Endothelial cell of umbilical vein (primary cell): ENCODE results near the gene PTGER4. TPM values are rescaled to one million over a fixed set of nuclear protein-coding genes. Genes with fewer than 3 reads are reported as not detected.

ENCODE experiments used
- BruUV-seq: library from RNA; stranded (reverse); fragments of 400-500 nt; replicated peaks from 2 replicates; lab custom pipeline; 2021; lab: Mats Ljungman, UMichigan
- CTCF ChIA-PET: fragments of 300-600, 350-600 bp; sonication (Branson Sonifier 250); formaldehyde crosslinking; loops from one replicate; lab custom pipeline; 2021; ENCODE audit warnings: antibody characterized with exemption, inconsistent platforms; lab: Charles Lee
- POLR2A ChIA-PET: fragments of 300-600, 350-600 bp; sonication (Branson Sonifier 250); formaldehyde crosslinking; loops from one replicate; lab custom pipeline; 2021; ENCODE audit warnings: antibody characterized with exemption, inconsistent platforms; lab: Charles Lee
- DNase-seq: peaks from one replicate; pipeline ENCODE4 v3.0.0-alpha.2; 2011; ENCODE audit warnings: low read depth, low spot score
- FAIRE-seq: peaks from 2 replicates; lab custom pipeline; 2011; peaks lifted over from hg19 to GRCh38; lab: Jason Lieb, UNC
- H2AFZ ChIP-seq: 2 replicates; pipeline ENCODE4 v1.6.0; 2012; ENCODE audit warnings: low read depth, low read length, control low read depth, inconsistent platforms
- H3K27ac ChIP-seq: 2 replicates; pipeline ENCODE4 v1.5.1; 2011; ENCODE audit warnings: low read depth, mild to moderate bottlenecking, control low read depth, low read length, moderate library complexity; ENCODE audit not compliant: insufficient read depth
- H3K27me3 ChIP-seq, 2 experiments: 2 replicates each; pipeline versions ENCODE4 v1.6.0 to v1.6.1; 2011; ENCODE audit warnings: low read length in 2 of 2, mixed read lengths in 1 of 2; ENCODE audit not compliant: control insufficient read depth in 2 of 2, insufficient read depth in 2 of 2
- H3K36me3 ChIP-seq, 2 experiments: 2 replicates in 1 of 2; 3 replicates in 1 of 2; pipeline ENCODE4 v1.5.1; 2011; ENCODE audit warnings: low read length in 2 of 2, mild to moderate bottlenecking in 1 of 2, moderate library complexity in 1 of 2; ENCODE audit not compliant: control insufficient read depth in 2 of 2, insufficient read depth in 2 of 2; ENCODE audit errors: extremely low read depth in 1 of 2
- H3K4me1 ChIP-seq: 3 replicates; pipeline ENCODE4 v1.5.1; 2011; ENCODE audit warnings: mild to moderate bottlenecking, low read length; ENCODE audit not compliant: control insufficient read depth, insufficient read depth; ENCODE audit errors: extremely low read depth
- H3K4me2 ChIP-seq: 2 replicates; pipeline ENCODE4 v1.6.1; 2011; ENCODE audit warnings: low read length, control low read depth, mixed read lengths; ENCODE audit not compliant: insufficient read depth
- H3K4me3 ChIP-seq, 3 experiments: fragments of 200-600 bp in 1 of 3; sonication (generic), shearing (Covaris generic) in 1 of 3; replicated peaks in 1 of 3; 2 replicates each; pipeline ENCODE4 v1.5.1; 2011 to 2016; ENCODE audit warnings: control low read depth in 3 of 3, low read length in 3 of 3, mild to moderate bottlenecking in 2 of 3, inconsistent platforms in 1 of 3, low read depth in 1 of 3, moderate library complexity in 1 of 3; ENCODE audit not compliant: insufficient read depth in 1 of 3
- H3K79me2 ChIP-seq: 2 replicates; pipeline ENCODE4 v1.6.0; 2012; ENCODE audit warnings: low read length, inconsistent platforms; ENCODE audit not compliant: control insufficient read depth, insufficient read depth
- H3K9ac ChIP-seq: replicated peaks from 2 replicates; pipeline ENCODE3; 2011; ENCODE audit warnings: low read length, control low read depth; ENCODE audit not compliant: insufficient read depth; ENCODE audit errors: extremely low read depth
- H3K9me1 ChIP-seq: replicated peaks from 3 replicates; pipeline ENCODE4 v1.6.0; 2011; ENCODE audit warnings: mild to moderate bottlenecking, low read length; ENCODE audit not compliant: control insufficient read depth, insufficient read depth; ENCODE audit errors: extremely low read depth
- H3K9me3 ChIP-seq: replicated peaks from 2 replicates; pipeline ENCODE4 v1.5.1; 2012; ENCODE audit warnings: low read length, inconsistent platforms; ENCODE audit not compliant: control insufficient read depth, insufficient read depth
- H4K20me1 ChIP-seq: replicated peaks from 2 replicates; pipeline ENCODE3; 2011; ENCODE audit warnings: mild to moderate bottlenecking, low read length; ENCODE audit not compliant: control insufficient read depth, insufficient read depth; ENCODE audit errors: extremely low read depth
- EZH2 ChIP-seq: IDR thresholded peaks from 2 replicates; pipeline ENCODE4 v1.6.1; 2012; ENCODE audit warnings: borderline replicate concordance, low read depth, mild to moderate bottlenecking, moderate library complexity, low read length, inconsistent platforms; ENCODE audit not compliant: severe bottlenecking
- FOS ChIP-seq: IDR thresholded peaks from 2 replicates; pipeline ENCODE4 v1.6.1; 2011; ENCODE audit warnings: mild to moderate bottlenecking, low read length, moderate library complexity, borderline replicate concordance; ENCODE audit not compliant: insufficient read depth
- GATA2 ChIP-seq: IDR thresholded peaks from 2 replicates; pipeline ENCODE4 v1.7.0; 2011; ENCODE audit warnings: low read depth, mild to moderate bottlenecking, moderate library complexity, mixed read lengths, low read length; ENCODE audit not compliant: insufficient read length, insufficient read depth
- JUN ChIP-seq: IDR thresholded peaks from 2 replicates; pipeline ENCODE4 v1.6.1; 2011; ENCODE audit warnings: borderline replicate concordance, low read depth; ENCODE audit not compliant: insufficient read length, insufficient read depth
- MYC ChIP-seq: IDR thresholded peaks from one replicate; pipeline ENCODE4 v1.6.1; 2011; ENCODE audit warnings: mild to moderate bottlenecking, low read depth, low read length
- POLR2A ChIP-seq: IDR thresholded peaks from 2 replicates; pipeline ENCODE4 v1.6.1; 2012; ENCODE audit warnings: low read depth, mild to moderate bottlenecking, control low read depth, low read length
- POLR2AphosphoS5 ChIP-seq: IDR thresholded peaks from 2 replicates; pipeline ENCODE4 v1.6.1; 2012; ENCODE audit warnings: low read depth, mild to moderate bottlenecking, control low read depth, low read length, moderate library complexity; ENCODE audit not compliant: insufficient read depth
- dilution Hi-C: fragments of 300-500 bp; cut with MboI; formaldehyde crosslinking; loops from one replicate; pipeline ENCODE4 v1.15.0; 2019; ENCODE audit warnings: low sequenced_read_pairs; ENCODE audit not compliant: extremely low pct_ligation_motif_present
- intact Hi-C: fragments of 100-400 bp; cut with micrococcal nuclease; formaldehyde crosslinking; loops from one replicate; pipeline ENCODE4 v1.10.0; 2022
- polyA plus RNA-seq, 4 experiments: library from polyadenylated mRNA; depleted of rRNA in 3 of 4; stranded (reverse) in 3 of 4; unstranded in 1 of 4; fragments of >200 nt; gene quantifications; 2 replicates each; pipeline versions ENCODE4 v1.2.1 to v1.2.3, GENCODE V29; 2011 to 2012; ENCODE audit warnings: missing spikeins in 1 of 4
- total RNA-seq: library from RNA; stranded (reverse); gene quantifications from 2 replicates; pipeline ENCODE4 v1.2.3, GENCODE V29; 2021
- TF ChIP-seq, protein P1 (sequence below), 2 donors: IDR thresholded peaks; 1 replicate in 1 of 2; 2 replicates in 1 of 2; pipeline ENCODE4 v1.5.1; 2011; ENCODE audit warnings: low read length in 2 of 2, mild to moderate bottlenecking in 2 of 2, moderate library complexity in 2 of 2, control low read depth in 1 of 2, inconsistent platforms in 1 of 2, low read depth in 1 of 2; ENCODE audit not compliant: insufficient read depth in 1 of 2; ENCODE audit errors: extremely low read depth in 1 of 2
- TF ChIP-seq, protein P2 (sequence below): IDR thresholded peaks from 2 replicates; pipeline ENCODE4 v1.6.1; 2011; ENCODE audit not compliant: insufficient read depth, insufficient read length

Gene PTGER4
- total and polyA plus RNA-seq, 2 donors (not counting 3 experiments of a cell fraction or from before 2014, with no cell fraction given) = 23.6 to 37.4 TPM

DNA sequence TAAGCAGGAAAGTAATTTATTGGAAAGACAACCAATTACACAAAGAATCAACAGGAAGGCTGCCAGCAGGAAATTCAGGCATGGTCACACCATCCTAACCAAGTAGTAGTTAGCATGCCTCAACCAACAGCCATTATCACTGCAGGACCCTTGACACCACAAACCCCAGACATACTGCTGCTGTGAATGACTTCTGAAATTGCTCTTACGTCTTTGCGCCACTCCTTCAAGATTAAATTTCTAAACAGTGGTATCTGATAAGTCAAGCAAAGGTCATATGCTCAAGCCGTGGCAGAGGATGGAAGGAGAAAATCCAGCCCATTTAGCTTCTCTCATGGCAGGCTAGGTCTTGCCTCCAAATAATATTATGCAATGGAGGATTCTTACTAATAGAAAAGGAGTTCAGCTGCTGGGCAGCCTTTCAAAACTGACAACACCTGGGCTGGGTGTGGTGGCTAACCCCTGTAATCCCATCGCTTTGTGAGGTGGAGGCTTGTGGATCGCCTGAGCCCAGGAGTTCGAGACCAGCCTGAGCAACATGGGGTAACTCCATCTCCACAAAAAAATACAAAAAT lies 5.0 kb upstream of the PTGER4 start:
- H3K9ac ChIP-seq = no peak overlapping the region
- FAIRE-seq (no peak), DNase-seq (no peak)
- H3K9me3 ChIP-seq = no peaks in the 10 kb centered on the region
- H3K4me3 ChIP-seq = no peak overlapping the region
- intact Hi-C loops (loop anchor here (5.0 kb wide), 2 partner anchors 452 to 567 kb away; no protein-coding TSS in a partner anchor), dilution Hi-C loops (no loop called here)
- POLR2A ChIA-PET = no interaction called here
- H3K79me2 ChIP-seq = peaks cover 18% of the 10 kb centered on the region
- no peak overlapping the region for H3K27ac ChIP-seq
- TF ChIP-seq, protein P1, sequence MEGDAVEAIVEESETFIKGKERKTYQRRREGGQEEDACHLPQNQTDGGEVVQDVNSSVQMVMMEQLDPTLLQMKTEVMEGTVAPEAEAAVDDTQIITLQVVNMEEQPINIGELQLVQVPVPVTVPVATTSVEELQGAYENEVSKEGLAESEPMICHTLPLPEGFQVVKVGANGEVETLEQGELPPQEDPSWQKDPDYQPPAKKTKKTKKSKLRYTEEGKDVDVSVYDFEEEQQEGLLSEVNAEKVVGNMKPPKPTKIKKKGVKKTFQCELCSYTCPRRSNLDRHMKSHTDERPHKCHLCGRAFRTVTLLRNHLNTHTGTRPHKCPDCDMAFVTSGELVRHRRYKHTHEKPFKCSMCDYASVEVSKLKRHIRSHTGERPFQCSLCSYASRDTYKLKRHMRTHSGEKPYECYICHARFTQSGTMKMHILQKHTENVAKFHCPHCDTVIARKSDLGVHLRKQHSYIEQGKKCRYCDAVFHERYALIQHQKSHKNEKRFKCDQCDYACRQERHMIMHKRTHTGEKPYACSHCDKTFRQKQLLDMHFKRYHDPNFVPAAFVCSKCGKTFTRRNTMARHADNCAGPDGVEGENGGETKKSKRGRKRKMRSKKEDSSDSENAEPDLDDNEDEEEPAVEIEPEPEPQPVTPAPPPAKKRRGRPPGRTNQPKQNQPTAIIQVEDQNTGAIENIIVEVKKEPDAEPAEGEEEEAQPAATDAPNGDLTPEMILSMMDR (IDR thresholded peaks at IDR 0.05; ENCODE audit: extremely low read depth in 1 of 2, insufficient read depth in 1 of 2, low read depth in 1 of 2, low read length in 2 of 2) = no peak
- TF ChIP-seq GATA2 (no peak), EZH2 (no peak), FOS (no peak), MYC (no peak), JUN (no peak), POLR2A (no peak), POLR2AphosphoS5 (no peak)
- TF ChIP-seq, protein P2, sequence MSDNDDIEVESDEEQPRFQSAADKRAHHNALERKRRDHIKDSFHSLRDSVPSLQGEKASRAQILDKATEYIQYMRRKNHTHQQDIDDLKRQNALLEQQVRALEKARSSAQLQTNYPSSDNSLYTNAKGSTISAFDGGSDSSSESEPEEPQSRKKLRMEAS = no peak
- H3K36me3 ChIP-seq = no peaks in the 10 kb centered on the region
- H3K27me3 ChIP-seq = no peaks in the 10 kb centered on the region
- H2AFZ ChIP-seq = no peak overlapping the region
- no peaks in the 10 kb centered on the region for H3K9me1 ChIP-seq
- CTCF ChIA-PET = no interaction called here
- peaks cover 26% of the 10 kb centered on the region for H3K4me1 ChIP-seq
- H3K4me2 ChIP-seq = no peak overlapping the region
- no peaks in the 10 kb centered on the region for H4K20me1 ChIP-seq
- BruUV-seq = no TSS peak
